K562 (cell line): ENCODE measurements around the gene PIANP. TPM values are rescaled to one million over a fixed set of nuclear protein-coding genes. Genes with fewer than 3 reads are reported as not detected.

Source experiments
- CHD7 ChIP-seq: fragments of 200-600 bp; sonication (generic); IDR thresholded peaks from one replicate; pipeline ENCODE4 v1.6.1; 2012; ENCODE audit warnings: mild to moderate bottlenecking, low read depth, low read length, inconsistent platforms
- CREB3 ChIP-seq: fragments of 450-650 bp; conservative IDR thresholded peaks from 2 replicates; pipeline ENCODE4 v1.6.1; 2016; ENCODE audit warnings: missing genetic modification characterization, low read depth, mild to moderate bottlenecking, missing compliant biosample characterization, moderate library complexity
- ETV5 ChIP-seq: sonication (generic); formaldehyde crosslinking; IDR thresholded peaks from 2 replicates; pipeline ENCODE4 v1.4.0; 2020; ENCODE audit warnings: low read depth, mild to moderate bottlenecking, missing genetic modification reagents
- FOXJ3 ChIP-seq: sonication (generic); formaldehyde crosslinking; IDR thresholded peaks from 2 replicates; pipeline ENCODE4 v1.4.0; 2020; ENCODE audit warnings: mild to moderate bottlenecking, missing genetic modification reagents
- GABPB2 ChIP-seq: fragments of 250-450 bp; sonication (Bioruptor Pico); conservative IDR thresholded peaks from 2 replicates; pipeline ENCODE4 v1.5.1; 2021; ENCODE audit warnings: mild to moderate bottlenecking
- STAT6 ChIP-seq: sonication (generic); formaldehyde crosslinking; IDR thresholded peaks from 2 replicates; pipeline ENCODE4 v1.8.1; 2023; ENCODE audit warnings: mild to moderate bottlenecking, missing genetic modification reagents
- polyA plus RNA-seq, 8 experiments: library from polyadenylated mRNA; depleted of rRNA in 4 of 8; stranded (reverse) in 5 of 8; unstranded in 3 of 8; fragments of >200 nt; fragmentation: Nextera tagmentation in 2 of 8; fragmentation: Illumina TruSeq in 1 of 8; extraction: Ambion mirVana in 2 of 8; extraction: Trizol in 1 of 8; gene quantifications; 2 replicates each; pipeline versions ENCODE4 v1.2.1 to v1.2.3, GENCODE V29; 2011 to 2014; ENCODE audit warnings: inconsistent platforms in 1 of 8, missing spikeins in 1 of 8
- total RNA-seq, 7 experiments: library from RNA; depleted of rRNA in 6 of 7; stranded (reverse); fragments of >200 nt in 6 of 7; fragmentation: Illumina TruSeq in 2 of 7; extraction: Trizol in 2 of 7; gene quantifications; 2 replicates each; pipeline versions ENCODE4 v1.2.1 to v1.2.3, GENCODE V29; 2011 to 2021; ENCODE audit warnings: low replicate concordance in 1 of 7

Gene PIANP
- total and polyA plus RNA-seq, 9 of the 15 experiments (the other 6 are each of a cell fraction or from before 2014, with no cell fraction given) = 0.07 TPM; not detected in 8

GRCh38 chr12:6723607-6724408 is 23.2 kb upstream of the PIANP start, which contains the start of gene COPS7A (continued):
- TF ChIP-seq CHD7 (no peak), STAT6 (no peak), ETV5 (CRISPR knock-in tag) (peak; percentile 99), GABPB2 (CRISPR knock-in tag) (no peak), CREB3 (tag) (no peak), FOXJ3 (no peak)
